Natural killer cell (primary cell): ENCODE results near the gene UBAC1. TPM values are rescaled to one million over a fixed set of nuclear protein-coding genes. Genes with fewer than 3 reads are reported as not detected.

Experiments
- ATAC-seq, 3 donors: fragments of 150-1000 bp in 2 of 3; fragments of 200-7000 bp in 1 of 3; cut with Tn5 transposase; 1 replicate in 1 of 3; 2 replicates in 2 of 3; pipeline ENCODE4 v1.10.0; 2021; ENCODE audit warnings: mild to moderate bottlenecking in 2 of 3, moderate library complexity in 2 of 3
- DNase-seq, 2 donors: peaks; one replicate each; pipeline versions ENCODE4 v3.0.0 to v3.0.0-alpha.2; 2013 to 2021; ENCODE audit warnings: mixed read lengths in 1 of 2
- H3K27ac ChIP-seq: one replicate; pipeline ENCODE4 v1.5.1; 2013; ENCODE audit warnings: mild to moderate bottlenecking, low read length
- H3K27me3 ChIP-seq: one replicate; pipeline ENCODE4 v1.6.1; 2013; ENCODE audit warnings: low read length; ENCODE audit not compliant: control insufficient read depth, insufficient read depth
- H3K36me3 ChIP-seq: one replicate; pipeline ENCODE4 v1.6.1; 2013; ENCODE audit warnings: low read length; ENCODE audit not compliant: control insufficient read depth, insufficient read depth
- H3K4me1 ChIP-seq: one replicate; pipeline ENCODE4 v1.6.1; 2013; ENCODE audit warnings: low read length; ENCODE audit not compliant: control insufficient read depth, insufficient read depth
- H3K4me3 ChIP-seq: one replicate; pipeline ENCODE4 v1.5.1; 2013; ENCODE audit warnings: low read length
- H3K9me3 ChIP-seq: one replicate; pipeline ENCODE4 v1.6.1; 2013; ENCODE audit warnings: low read length; ENCODE audit not compliant: control insufficient read depth, insufficient read depth
- H3K27ac Mint-ChIP-seq, 2 donors: one replicate each; pipeline ENCODE4 v1.8.0; 2022; ENCODE audit warnings: mild to moderate bottlenecking in 2 of 2, mixed read lengths in 2 of 2, moderate library complexity in 1 of 2
- H3K27me3 Mint-ChIP-seq, 2 donors: one replicate each; pipeline ENCODE4 v1.8.0; 2022; ENCODE audit warnings: low read depth in 2 of 2, mixed read lengths in 2 of 2
- H3K36me3 Mint-ChIP-seq: one replicate; pipeline ENCODE4 v1.8.0; 2022; ENCODE audit warnings: mixed read lengths
- H3K4me1 Mint-ChIP-seq, 2 donors: one replicate each; pipeline ENCODE4 v1.8.0; 2022; ENCODE audit warnings: mixed read lengths in 2 of 2
- H3K4me3 Mint-ChIP-seq: one replicate; pipeline ENCODE4 v1.8.0; 2022; ENCODE audit warnings: mild to moderate bottlenecking, moderate library complexity, mixed read lengths
- H3K9me3 Mint-ChIP-seq, 2 donors: one replicate each; pipeline ENCODE4 v1.8.0; 2022; ENCODE audit warnings: mixed read lengths in 2 of 2
- WGBS: methylation state at CpG from one replicate; pipeline ENCODE4 v1.1.7; 2013; ENCODE audit warnings: missing lambda C conversion rate; ENCODE audit not compliant: insufficient coverage; 5-methylcytosine and 5-hydroxymethylcytosine counted together
- intact Hi-C: fragments of 100-400 bp; cut with micrococcal nuclease; formaldehyde crosslinking; loops from one replicate; pipeline ENCODE4 v1.14.2; 2022
- total RNA-seq, 4 donors: library from RNA; stranded (reverse); fragments of 120-200 nt in 1 of 4; gene quantifications; one replicate each; pipeline versions ENCODE4 v1.2.3 to v1.2.4, GENCODE V29; 2013 to 2022
- TF ChIP-seq, protein P1 (sequence below): fragments of 200-600 bp; IDR thresholded peaks from one replicate; pipeline ENCODE4 v1.8.0; 2022; ENCODE audit warnings: antibody characterized with exemption

The UBAC1 gene
- total RNA-seq, 3 donors from 2014 or later (not counting 1 experiment from before 2014, with no cell fraction given) = 22.7 to 31.8 (median 27.6) TPM

DNA sequence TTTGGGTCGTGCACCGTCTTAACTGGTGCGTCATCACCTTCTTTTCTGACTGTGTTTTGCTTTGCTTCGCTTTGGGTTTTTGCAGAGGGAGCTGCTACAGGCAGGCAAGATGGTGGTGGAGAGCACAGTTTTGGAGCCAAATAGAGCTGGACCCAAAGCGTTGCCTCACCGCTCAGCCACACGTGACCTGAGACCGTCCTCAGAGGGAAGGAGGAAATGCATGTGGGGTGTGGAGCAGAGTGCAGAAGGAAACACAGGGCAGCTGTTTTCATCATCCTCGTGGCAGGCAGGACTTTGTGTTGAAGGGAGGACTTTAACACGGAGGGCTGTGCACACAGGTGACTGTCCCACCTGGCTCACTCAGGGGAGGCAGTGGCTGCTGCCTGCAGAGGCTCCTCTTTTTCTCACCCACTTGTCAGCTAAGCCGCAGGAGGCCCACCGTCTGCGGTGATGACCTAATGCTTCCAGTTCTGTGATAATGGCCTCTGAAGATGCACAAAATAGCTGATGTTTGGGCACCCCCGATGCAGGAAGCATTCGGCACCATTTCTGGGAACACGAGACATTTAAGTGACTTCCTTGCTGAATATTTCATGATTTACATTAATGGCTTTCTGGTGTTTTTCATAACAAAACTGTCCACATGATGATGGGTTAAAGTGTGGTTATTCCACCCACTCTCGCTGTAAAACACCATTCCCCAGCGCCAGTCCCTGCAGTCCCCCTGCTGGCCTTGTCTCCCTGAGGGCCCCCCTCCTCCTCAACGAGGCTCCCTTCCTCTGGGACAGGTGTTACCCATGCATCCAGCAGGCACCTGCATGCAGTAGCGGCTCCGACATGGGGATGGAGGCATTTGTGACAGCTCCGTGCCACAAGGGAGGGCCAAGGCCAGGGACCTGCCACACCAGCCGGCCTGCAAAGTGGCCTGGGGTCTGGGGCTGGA is 12.4 kb upstream of the UBAC1 start:
- intact Hi-C loops = no loop called here
- peaks cover 0 to 4% of the 10 kb centered on the region in 2 donors for H3K4me1 Mint-ChIP-seq
- no peak for DNase-seq
- peaks cover 0 to 5% of the 10 kb centered on the region in 2 donors for H3K27me3 Mint-ChIP-seq
- Histone ChIP-seq H3K4me1 (peaks cover 8% of the 10 kb centered on the region), H3K36me3 (no peaks in the 10 kb centered on the region), H3K4me3 (no peak overlapping the region), H3K27ac (no peak overlapping the region), H3K9me3 (no peaks in the 10 kb centered on the region), H3K27me3 (no peaks in the 10 kb centered on the region)
- ATAC-seq = peak in 1 of 3 donors; percentile 39
- H3K4me3 Mint-ChIP-seq = no peak overlapping the region
- no peaks in the 10 kb centered on the region for H3K36me3 Mint-ChIP-seq
- TF ChIP-seq, protein P1, sequence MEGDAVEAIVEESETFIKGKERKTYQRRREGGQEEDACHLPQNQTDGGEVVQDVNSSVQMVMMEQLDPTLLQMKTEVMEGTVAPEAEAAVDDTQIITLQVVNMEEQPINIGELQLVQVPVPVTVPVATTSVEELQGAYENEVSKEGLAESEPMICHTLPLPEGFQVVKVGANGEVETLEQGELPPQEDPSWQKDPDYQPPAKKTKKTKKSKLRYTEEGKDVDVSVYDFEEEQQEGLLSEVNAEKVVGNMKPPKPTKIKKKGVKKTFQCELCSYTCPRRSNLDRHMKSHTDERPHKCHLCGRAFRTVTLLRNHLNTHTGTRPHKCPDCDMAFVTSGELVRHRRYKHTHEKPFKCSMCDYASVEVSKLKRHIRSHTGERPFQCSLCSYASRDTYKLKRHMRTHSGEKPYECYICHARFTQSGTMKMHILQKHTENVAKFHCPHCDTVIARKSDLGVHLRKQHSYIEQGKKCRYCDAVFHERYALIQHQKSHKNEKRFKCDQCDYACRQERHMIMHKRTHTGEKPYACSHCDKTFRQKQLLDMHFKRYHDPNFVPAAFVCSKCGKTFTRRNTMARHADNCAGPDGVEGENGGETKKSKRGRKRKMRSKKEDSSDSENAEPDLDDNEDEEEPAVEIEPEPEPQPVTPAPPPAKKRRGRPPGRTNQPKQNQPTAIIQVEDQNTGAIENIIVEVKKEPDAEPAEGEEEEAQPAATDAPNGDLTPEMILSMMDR = no peak
- H3K27ac Mint-ChIP-seq = no peak overlapping the region
- 42% methylated on average over 23 of the region's 23 CpGs for WGBS
- H3K9me3 Mint-ChIP-seq = no peaks in the 10 kb centered on the region

DNA sequence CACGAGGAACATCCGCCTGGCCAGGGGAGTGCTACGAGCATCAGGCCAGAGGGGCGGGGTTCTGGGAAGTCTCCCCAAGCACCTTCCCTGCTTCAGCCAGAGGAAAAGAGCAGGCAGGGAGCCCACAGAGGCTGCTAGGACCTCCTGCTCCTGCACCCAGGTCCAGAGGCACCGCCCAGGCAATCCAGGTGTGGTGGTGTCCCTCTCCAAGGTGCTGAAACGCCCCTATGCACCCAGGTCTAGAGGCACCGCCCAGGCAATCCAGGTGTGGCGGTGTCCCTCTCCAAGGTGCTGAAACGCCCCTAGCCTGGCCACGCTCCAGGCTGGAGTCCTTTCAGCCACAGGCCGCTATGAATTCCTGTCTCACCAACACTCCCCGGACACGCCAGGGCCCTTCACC is 10.7 kb upstream of the UBAC1 start:
- Mint-ChIP-seq H3K4me3 (no peak overlapping the region), H3K9me3 (no peaks in the 10 kb centered on the region), H3K36me3 (no peaks in the 10 kb centered on the region), H3K4me1 (peaks cover 7 to 13% of the 10 kb centered on the region in 2 donors), H3K27me3 (peaks cover 0 to 7% of the 10 kb centered on the region in 2 donors), H3K27ac (no peak overlapping the region)
- Histone ChIP-seq H3K27ac (no peak overlapping the region), H3K36me3 (no peaks in the 10 kb centered on the region), H3K4me1 (peaks cover 18% of the 10 kb centered on the region), H3K9me3 (no peaks in the 10 kb centered on the region), H3K27me3 (no peaks in the 10 kb centered on the region), H3K4me3 (no peak overlapping the region)
- WGBS = 70% methylated on average over 13 of the region's 13 CpGs
- TF ChIP-seq, protein P1 = no peak
- intact Hi-C loops = no loop called here
- peak in 1 of 2 donors; percentile 80 for DNase-seq
- no peak for ATAC-seq

DNA sequence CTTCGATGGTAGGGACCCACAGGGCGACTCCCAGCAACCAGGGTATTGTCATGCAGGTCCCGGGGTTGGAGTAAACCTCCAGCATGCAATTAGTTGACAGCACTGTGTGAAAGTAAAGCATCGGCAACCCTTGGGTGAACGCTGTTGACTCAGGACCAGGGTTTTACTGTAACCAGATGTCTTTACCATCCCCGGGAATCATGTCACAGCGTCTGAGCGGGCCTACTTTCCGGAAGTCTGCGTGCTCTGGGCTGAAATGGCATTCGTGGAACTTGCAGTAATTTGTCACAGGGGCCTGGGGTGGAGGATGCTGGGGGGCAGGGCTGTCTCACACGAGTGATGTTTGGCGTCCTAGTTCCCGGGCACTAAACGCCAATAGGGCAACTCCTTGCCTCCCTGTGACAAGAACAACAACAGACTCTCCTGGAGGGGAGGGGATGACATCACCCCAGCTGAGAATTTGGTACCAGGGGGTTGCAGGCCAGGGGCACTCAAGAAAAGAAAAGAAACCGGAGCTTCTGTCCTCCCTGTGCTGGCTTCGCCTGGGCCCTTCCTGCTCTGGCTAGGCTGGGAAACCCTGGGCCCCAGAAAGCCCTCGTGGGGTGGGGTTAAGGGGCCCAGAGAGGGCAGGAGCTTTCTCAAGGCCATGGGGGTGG is 10.1 kb upstream of the UBAC1 start:
- Histone ChIP-seq H3K4me1 (peaks cover 18% of the 10 kb centered on the region), H3K27ac (no peak overlapping the region), H3K27me3 (no peaks in the 10 kb centered on the region), H3K9me3 (no peaks in the 10 kb centered on the region), H3K4me3 (no peak overlapping the region), H3K36me3 (no peaks in the 10 kb centered on the region)
- ATAC-seq = no peak
- intact Hi-C loops = no loop called here
- Mint-ChIP-seq H3K27ac (no peak overlapping the region), H3K4me3 (no peak overlapping the region), H3K9me3 (no peaks in the 10 kb centered on the region), H3K27me3 (peaks cover 0 to 7% of the 10 kb centered on the region in 2 donors), H3K4me1 (peaks cover 7 to 13% of the 10 kb centered on the region in 2 donors), H3K36me3 (no peaks in the 10 kb centered on the region)
- TF ChIP-seq, protein P1 = no peak
- 75% methylated on average over 18 of the region's 18 CpGs for WGBS
- DNase-seq = no peak
